A172 (cell line): ENCODE data around the gene RNASE1. TPM values are rescaled to one million over a fixed set of nuclear protein-coding genes. Genes with fewer than 3 reads are reported as not detected.

Experiments
- DNase-seq: peaks from one replicate; pipeline ENCODE4 v3.0.0-alpha.2; 2015; ENCODE audit warnings: low spot score
- total RNA-seq: library from RNA; depleted of rRNA; stranded (reverse); fragments of >200 nt; shearing (Covaris generic); gene quantifications from 2 replicates; pipeline ENCODE4 v1.2.3, GENCODE V29; 2014

Gene RNASE1
- total RNA-seq, 1 experiment from 2014 or later, result not detected

DNA sequence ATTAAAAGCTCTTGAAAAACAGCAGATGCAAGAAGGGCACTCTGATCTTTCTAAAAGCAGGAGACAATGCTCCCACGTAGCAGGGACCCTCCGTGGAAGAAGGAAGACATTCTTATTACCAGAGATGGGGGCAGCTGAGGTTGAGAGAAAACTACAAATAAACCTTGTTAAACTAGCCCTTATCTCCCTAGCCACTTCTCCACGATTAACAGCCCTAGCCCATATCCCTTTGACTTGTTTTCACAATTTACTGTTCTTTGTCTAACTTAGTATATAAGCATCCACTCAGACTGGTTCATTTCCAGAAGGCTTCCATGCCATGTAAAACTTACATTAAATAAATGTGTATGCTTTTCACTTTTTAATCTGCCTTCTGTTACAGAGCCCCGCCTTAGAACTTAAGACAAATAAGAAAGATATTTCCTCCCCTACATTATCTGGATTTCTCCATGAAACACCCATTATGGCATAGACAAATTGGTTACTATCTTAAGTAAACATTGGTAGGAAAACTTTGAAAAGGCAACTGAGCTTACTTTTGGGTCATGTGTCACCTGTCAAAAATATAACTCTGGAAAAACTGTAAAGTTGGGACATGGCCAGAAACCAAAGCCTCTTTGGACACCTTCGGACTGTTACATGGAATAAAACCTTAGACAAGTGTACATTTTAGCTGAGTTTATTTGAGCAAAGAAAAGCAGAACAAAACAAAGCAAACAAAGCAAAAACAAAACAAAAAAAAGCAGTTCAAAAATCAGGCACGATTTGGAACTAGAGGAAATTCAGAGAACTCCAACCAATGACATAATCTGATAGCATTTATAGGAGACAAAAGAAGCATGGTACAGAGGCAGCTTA, 4.9 kb upstream of the RNASE1 start:
- no peak for DNase-seq

- DNase-seq, result no peak
These were observed 2.8 kb upstream of the RNASE1 start for GRCh38 chr14:20805485-20805884.

DNA sequence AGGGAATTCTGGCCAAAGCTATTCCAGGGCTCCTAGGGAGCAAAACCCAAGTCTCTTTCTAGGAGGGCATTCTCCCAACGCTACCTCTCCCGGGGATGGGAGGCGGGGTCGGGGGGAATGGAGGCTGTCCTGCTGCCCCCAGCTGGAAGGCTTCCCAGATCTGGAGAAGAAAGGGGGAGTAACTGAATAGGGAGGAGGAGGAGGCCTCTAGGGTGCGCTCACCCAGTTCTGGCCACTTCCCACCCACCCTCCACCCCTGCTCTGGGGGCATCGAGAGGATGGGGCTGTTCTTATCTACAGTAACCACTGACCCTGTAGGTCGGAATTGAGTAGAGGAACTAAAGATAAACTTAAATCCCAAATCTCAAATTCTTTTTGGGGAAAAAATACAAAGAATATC, 579 bp upstream of the RNASE1 start:
- DNase-seq, result no peak

- no peak for DNase-seq
These were observed 918 bp downstream of the RNASE1 start for GRCh38 chr14:20801726-20802125.

DNA sequence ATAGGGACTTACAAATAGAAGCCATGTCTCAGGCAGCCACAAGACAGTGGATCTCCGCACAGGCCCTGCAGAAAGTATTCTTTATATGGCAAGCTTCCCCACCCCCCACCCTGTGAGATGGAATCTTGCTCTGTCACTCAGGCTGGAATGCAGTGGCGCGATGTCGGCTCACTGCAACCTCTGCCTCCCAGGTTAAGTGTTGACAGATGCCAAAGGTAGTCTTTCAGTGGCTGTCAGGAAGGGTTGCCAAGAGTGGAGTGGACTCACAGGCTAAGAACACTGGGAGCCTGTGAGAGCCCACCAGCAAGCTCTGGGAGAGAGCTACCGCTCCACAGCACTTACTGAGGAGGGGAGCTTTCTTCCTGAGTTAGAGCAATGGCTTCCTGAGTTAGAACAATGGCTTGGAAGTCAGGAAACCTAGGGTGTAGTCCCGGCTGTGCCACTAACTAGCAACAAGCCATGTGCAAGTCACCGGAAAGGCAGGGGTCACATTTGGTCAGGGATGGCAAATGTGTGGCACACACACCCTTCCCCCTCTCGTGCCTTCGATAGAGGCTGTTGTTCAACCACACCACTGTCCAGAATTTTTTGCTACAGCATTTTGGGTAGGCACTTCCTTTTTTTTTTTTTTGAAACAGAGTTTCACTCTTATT, 2.6 kb downstream of the RNASE1 start:
- no peak for DNase-seq

- DNase-seq, result no peak
These were observed 3.2 kb downstream of the RNASE1 start for GRCh38 chr14:20799456-20799891.

DNA sequence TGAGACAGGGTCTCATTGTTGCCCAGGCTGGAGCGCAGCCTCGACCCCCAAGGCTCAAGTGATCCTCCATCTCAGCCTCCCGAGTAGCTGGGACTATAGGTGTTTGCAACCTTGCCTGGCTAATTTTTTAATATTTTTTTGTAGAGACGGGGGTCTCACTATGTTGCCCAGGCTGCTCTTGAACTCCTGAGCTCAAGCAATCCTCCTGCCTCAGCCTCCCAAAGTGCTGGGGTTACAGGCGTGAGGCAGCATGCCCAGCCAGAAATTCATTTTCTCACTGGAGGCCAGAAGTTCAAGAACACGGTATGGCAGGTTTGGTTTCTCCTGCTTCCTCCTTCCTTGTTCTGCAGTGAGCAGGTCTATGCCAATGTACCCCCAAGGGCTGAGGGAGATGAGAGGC, 3.7 kb downstream of the RNASE1 start:
- DNase-seq, result no peak

DNA sequence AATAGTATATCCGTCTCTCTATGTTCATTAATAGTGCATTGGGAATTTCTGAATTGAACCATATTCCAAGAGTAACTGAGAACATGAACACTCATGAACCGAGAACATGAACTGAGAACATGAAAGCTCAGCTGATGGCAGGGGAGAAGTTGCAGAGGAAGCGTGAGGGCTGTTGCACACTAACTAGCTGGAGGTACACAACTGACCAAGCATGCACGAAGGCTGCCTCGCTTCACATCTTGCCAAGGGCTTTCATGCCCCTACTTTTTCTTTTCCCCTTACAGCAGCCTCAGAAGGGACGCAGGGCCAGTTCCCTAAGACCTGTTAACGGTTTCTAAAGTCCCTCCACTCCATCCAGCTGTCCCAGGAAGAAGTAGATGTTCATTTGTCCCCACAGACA, 4.3 kb downstream of the RNASE1 start:
- no peak for DNase-seq

DNA sequence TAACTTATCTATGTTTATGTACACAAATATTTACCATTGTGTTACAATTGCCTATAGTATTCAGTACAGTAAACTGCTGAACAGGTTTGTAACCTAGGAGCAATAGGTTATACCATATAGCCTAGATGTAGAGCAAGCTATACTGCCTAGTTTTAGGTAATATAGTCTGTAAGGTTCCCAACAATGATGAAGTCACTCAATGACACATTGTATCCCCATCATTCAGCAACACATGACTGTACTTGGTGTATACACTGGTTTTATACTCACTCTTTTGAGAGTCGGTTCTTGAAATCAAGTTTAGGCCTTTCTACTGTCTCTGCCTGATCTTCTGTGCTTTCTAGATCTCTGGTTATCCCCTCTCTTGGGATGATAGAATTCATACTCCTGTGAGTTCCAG, 5.5 kb downstream of the RNASE1 start:
- DNase-seq, result no peak

- DNase-seq, result no peak
These were observed 7.8 kb downstream of the RNASE1 start for GRCh38 chr14:20794644-20795369.

DNA sequence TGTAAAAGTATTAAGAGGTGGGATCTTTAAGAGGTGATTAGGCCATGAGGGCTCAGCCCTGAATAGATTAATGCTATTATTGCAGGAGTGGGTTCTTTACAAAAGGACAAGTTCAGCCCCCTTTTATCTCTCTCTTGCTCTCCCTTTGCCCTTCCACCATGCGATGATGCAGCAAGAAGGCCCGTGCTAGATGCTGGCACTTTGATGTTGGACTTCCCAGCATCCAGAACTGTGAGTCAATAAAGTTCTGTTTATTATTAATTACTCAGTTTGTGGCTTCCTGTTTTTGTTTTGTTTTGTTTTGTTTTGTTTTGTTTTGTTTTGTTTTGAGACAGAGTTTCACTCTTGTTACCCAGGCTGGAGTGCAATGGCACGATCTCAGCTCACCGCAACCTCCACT, 10.1 kb downstream of the RNASE1 start:
- DNase-seq, result no peak

- DNase-seq, result no peak
These were observed 11.0 kb downstream of the RNASE1 start for GRCh38 chr14:20791597-20791996.

- DNase-seq, result no peak
These were observed 11.5 kb downstream of the RNASE1 start for GRCh38 chr14:20791187-20791586.

GRCh38 chr14:20790464-20791116, 12.1 kb downstream of the RNASE1 start:
- no peak for DNase-seq

- no peak for DNase-seq
These were observed 13.3 kb downstream of the RNASE1 start for GRCh38 chr14:20789230-20789813.

DNA sequence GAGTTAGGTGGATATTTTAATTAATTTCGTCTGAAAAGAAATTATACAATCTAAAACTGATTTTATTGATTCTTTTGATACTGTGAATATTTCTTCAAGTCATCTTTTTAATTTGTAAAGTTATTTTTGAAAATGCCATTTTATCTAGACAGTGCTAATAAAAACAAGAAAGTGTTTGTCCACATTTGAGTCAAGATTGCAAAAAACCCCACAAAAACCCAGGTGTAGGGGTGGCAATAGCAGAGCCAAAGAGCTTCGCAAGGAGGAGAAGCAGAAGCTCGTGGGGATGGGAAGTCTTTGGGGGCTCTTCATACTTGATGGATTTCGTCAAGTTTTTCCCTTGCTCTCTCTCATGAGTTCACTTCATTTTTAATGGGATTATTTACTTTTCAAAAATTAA, 15.6 kb downstream of the RNASE1 start:
- DNase-seq, result no peak

DNA sequence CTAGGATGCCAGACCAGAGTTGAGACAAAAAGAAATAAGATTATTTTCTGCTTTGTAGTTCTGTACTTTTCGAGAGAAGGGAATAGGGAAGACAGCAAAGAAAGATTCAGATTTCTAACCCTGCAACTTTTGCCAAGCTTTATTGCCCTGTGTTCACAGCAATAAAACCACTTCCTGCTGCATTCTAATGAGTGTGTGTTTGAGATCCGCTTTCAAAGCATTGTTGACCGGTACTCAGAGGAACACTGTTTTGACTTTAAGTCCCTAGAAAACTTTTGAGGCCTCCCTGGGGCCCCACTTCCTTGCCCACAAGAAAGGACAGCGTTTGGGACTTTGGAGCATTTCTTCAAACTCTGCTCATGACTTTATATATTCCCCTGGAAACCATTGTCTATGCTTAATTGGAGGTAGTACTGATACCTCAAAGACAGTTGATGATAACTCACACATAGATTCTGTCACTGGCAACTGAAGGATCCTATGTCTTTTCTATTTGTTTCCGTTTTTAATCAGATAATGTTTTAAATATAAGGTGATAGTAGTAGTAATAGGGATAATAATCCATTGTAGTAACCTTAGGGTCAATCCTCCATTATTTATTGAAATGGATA, 20.3 kb downstream of the RNASE1 start:
- no peak for DNase-seq

DNA sequence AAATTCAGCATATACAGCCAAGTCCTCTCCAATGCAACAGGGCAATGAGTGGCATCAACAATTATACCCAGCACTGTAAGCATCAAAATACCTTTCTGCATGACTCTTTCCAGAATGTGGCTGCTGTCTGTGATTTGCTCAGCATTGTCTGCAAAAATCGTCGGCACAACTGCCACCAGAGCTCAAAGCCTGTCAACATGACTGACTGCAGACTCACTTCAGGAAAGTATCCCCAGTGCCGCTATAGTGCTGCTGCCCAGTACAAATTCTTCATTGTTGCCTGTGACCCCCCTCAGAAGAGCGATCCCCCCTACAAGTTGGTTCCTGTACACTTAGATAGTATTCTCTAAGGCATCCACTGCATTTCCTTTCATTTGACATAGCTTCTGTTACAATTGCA, 20.8 kb downstream of the RNASE1 start:
- DNase-seq, result no peak

GRCh38 chr14:20775901-20776300, 26.7 kb downstream of the RNASE1 start:
- no peak for DNase-seq

DNA sequence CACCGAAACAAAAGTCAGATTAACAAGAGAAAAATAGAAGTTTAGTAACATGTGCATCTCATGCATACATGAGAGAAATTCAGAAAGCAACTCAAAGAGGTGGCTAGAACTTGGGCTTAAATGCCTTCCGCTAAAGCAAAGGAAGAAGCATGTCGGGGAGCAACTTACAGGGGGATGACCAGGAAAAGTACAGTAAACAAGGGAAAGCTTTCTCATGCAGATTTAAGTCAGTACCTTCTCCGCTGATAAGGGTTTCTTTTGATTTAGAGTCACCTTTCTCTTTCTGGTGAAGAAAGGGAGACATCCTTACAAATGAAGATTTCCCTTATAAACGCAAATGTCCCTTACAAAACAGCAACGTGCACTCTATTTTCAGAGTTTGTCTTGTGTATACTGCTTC, 27.6 kb downstream of the RNASE1 start:
- no peak for DNase-seq

DNA sequence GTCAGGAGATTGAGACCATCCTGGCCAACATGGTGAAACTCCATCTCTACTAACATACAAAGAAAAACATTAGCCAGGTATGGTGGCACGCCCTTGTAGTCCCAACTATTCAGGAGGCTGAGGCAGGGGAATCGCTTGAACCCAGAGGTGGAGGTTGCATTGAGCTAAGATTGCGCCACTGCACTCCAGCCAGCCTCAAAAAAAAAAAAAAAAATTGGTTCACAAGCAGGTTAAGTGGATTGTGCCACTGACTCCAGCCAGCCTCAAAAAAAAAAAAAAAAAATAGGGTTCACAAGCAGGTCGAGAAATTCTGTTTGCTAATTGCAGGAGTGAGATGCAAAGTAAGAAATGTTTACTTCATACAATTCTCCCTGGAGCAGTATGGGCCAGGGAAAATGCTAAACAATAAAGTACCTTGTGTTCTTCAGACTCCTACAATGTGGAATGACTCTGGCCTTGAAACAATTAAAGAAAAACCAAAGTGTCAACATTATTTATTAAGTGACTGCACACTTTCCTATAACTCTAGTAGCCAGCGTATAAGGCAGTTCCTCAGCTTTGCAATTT, 28.3 kb downstream of the RNASE1 start:
- DNase-seq, result no peak
